ENCODE data around the gene MYCBPAP.

Gene MYCBPAP

GRCh38 chr17:50517504-50518383 lies 9.5 kb downstream of the MYCBPAP start:
- DNase-seq, result no peak

GRCh38 chr17:50518384-50519023 lies 10.3 kb downstream of the MYCBPAP start:
- no peak for DNase-seq

DNA sequence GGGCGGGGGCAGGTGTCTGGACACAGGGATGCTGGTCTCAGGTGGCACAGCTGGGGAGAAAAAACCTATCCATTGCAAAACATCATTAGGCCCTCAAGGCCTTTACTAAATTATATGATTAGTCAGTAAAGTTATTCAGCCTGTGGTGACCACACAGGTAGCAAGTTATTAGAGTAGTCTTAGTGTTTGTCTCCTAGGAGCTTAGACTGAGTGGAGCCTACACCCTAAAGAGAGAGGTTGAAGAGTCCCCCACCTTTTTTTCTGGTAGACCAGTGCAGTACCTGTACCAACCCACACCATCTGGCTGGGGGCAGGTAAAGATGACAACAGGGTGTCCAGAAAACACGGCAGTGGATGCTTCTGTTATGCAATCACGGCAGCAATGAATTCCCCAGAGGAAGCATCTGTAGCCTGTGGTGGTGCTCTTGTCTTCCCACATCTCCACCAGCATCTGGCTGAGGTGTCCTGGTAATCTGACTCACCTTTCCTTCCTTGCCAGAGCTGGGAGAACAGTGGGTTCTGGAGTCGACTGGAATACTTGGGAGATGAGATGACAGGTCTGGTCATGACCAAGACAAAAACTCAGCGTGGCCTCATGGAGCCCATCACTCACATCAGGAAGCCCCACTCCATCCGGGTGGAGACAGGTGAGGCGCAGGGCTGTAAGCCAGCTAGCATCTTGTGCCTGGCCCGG lies 11.0 kb downstream of the MYCBPAP start:
- no peak for DNase-seq

- no peak for DNase-seq
Measured at GRCh38 chr17:50520483-50520882, 12.2 kb downstream of the MYCBPAP start.

GRCh38 chr17:50521514-50521913 lies 13.3 kb downstream of the MYCBPAP start:
- no peak for DNase-seq

GRCh38 chr17:50522766-50523165 lies 14.5 kb downstream of the MYCBPAP start:
- no peak for DNase-seq

- no peak for DNase-seq
Measured at GRCh38 chr17:50523208-50523607, 15.0 kb downstream of the MYCBPAP start.

DNA sequence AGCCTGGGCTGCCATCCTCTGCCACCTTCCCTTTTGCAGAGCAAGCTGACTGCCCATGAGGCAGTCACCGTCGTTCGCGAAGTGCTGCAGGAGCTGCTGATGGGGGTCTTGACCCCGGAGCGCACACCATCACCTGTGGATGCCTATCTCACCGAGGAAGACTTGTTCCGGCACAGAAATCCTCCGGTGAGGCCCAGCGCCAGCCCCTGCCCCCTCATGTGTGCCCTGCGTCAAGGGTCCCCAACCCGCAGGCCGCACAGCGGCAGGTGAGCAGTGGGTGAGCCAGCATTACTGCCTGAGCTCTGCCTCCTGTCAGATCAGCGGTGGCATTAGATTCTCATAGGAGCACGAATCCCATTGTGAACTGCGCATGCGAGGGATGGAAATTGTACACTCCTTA lies 16.6 kb downstream of the MYCBPAP start:
- no peak for DNase-seq

GRCh38 chr17:50527155-50527762 lies 19.0 kb downstream of the MYCBPAP start:
- no peak for DNase-seq

DNA sequence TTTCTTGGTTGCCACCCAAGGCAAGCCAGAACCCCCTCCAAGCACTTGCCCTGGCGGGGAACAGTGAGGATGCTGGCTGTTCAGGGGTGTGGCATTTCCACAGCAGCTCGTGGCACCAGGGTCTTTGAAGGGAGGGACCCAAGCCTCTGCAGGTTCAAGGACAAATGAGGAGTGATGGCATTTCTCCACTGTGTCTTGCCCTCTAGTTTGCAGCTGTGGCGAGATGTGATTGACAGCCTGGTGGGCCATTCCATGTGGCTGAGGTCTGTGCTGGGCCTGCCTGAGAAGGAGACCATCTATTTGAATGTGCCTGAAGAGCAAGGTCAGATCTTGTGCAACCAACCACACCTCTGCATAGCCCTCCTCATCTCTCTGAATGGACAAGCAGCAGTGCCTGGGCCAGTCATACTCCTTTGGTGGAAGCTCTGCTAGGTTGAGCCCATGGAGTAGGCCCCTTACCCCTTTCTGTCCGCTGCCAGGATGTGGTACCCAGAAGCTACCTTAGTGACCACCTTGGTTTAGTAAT lies 19.8 kb downstream of the MYCBPAP start:
- DNase-seq, result no peak

- DNase-seq, result no peak
Measured at GRCh38 chr17:50529849-50530248, 21.6 kb downstream of the MYCBPAP start.

DNA sequence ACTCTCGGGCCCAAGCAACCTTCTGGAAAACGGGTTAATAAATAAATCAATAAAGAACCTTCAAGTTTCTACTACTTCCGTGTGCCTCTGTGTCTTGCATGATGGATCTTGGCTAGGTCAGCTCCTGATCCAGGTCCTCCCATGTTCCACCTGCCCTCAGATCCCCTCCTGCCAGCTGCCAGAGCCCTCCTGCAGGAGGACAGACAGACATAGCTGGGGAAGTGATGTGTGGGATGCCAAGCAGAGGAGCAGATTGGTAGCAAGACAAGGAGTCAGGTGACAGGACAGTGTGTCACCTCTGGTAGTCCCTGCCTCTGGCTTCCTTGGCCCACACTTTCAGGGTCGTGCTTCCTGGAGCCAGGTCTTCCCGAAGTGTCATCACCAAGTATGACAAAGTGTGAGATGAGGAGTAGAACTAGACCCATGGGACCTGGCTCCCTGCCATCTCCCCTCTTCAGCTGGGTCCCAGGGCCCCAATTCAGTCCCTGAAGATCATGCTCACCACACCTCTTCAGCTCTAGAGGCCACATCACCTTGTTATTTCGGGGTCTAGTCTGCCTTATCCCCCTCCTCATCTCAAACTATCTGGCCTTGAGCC lies 23.3 kb downstream of the MYCBPAP start:
- DNase-seq, result no peak

DNA sequence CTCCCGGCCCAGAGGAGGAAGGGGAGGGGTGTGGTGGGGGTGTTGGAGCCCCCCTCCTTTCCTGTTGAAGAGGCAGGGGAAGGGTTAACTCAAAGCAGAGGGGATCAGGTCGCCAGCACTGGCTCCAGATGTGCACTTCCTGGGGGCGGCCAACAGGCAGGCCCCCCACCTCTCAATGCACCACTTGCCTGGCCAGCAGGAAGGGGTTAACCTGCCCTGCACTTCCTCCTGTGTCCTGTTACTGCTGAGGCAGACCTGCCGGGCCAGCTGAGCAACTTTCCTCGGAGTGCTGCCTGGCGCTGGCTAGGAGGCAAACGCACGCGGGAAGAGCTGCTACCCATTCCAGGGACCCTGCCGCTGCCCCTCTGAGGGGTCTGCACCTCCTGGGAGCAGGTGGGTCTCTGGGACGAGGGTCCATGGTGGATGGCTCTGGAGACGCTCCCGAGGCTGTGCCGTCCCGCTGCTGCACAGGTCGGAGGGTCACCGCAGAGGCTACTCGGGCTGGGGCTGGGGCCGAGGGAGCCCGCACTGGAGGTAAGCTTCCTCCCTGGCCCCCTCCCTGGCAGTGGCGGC lies 24.3 kb downstream of the MYCBPAP start, which contains the start of gene EPN3:
TSS of gene EPN3 (plus strand) at position 284 of the 573 bp plus-strand sequence. CDS start 3,822 bp downstream, outside the sequence.
- no peak for DNase-seq

DNA sequence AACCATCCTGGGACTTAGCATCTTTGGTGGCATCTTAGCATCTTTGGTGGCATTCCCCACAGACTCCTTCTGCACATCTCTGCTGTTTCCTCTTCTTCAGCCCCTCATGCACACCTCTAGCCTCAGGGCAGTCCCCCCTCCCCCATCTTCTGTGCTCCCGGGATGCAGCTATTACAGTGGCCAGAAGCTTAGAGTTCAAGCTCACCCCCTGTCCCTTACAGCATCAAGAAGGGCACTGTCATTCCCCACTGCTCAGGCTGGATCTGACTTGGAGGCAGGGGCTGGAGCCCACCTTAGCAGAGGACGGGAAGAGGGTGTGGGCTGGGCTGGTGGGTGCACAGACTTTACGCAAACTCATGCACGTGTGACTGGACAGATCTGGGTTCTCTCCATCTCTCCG lies 24.9 kb downstream of the MYCBPAP start:
- DNase-seq, result no peak

DNA sequence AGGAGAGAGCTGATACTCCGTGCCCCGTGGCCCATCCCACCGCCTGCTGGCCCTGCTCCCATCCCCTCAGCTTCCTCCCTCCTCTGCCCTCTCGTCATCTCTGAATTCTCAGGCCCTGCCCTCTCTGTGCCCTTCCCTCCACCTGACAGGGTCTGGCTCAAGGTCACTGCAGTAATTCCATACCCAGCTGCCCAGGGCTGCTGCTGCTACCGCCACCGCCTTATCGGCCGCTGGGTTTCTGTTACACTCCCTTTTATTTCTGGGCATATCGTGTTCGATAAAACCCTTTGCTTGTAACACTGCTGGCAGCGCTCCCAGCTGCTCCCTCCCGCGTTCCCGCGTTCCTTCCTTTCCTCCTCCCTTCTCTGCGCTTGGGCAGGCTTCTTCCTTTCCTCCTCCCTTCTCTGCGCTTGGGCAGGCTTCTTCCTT lies 25.5 kb downstream of the MYCBPAP start:
- peak; percentile 37 for DNase-seq

GRCh38 chr17:50534222-50534978 lies 26.2 kb downstream of the MYCBPAP start:
- no peak for DNase-seq

DNA sequence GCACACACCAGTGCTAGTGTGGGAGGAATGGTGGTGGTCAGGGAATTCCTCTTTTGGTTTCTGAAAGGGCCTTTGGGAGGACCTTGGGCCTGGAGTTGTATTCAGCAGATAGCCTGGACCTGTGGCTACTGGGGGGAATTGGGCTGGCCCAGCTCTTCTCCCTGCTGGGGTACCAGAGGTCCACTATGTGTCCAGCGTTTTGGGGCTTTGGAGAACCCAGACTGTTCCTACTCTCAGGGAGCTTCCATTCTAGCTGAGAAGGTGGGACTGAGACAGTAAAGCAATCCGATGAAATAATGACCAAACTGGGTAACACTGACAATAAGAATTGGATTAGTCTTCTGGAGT lies 26.7 kb downstream of the MYCBPAP start:
- no peak for DNase-seq

DNA sequence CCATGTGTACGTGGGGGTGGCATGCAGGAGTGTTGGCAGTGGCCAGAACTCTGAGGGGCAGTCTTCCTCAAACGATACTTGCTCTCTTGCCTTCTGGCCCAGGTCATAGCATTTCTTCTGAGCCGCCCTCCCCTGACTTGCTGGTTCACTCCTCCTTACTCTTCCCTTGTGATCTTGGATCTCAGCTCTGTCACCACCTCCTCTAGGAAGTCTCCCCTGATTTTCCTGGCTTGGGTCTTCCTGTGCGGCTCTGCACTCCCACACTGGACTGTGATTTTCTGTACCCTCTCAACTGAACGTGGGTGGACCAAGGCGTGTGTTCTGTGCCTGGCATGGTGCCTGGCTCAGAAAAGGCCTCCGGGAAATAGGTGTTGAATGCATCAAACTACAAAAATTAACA lies 27.2 kb downstream of the MYCBPAP start:
- DNase-seq, result no peak

DNA sequence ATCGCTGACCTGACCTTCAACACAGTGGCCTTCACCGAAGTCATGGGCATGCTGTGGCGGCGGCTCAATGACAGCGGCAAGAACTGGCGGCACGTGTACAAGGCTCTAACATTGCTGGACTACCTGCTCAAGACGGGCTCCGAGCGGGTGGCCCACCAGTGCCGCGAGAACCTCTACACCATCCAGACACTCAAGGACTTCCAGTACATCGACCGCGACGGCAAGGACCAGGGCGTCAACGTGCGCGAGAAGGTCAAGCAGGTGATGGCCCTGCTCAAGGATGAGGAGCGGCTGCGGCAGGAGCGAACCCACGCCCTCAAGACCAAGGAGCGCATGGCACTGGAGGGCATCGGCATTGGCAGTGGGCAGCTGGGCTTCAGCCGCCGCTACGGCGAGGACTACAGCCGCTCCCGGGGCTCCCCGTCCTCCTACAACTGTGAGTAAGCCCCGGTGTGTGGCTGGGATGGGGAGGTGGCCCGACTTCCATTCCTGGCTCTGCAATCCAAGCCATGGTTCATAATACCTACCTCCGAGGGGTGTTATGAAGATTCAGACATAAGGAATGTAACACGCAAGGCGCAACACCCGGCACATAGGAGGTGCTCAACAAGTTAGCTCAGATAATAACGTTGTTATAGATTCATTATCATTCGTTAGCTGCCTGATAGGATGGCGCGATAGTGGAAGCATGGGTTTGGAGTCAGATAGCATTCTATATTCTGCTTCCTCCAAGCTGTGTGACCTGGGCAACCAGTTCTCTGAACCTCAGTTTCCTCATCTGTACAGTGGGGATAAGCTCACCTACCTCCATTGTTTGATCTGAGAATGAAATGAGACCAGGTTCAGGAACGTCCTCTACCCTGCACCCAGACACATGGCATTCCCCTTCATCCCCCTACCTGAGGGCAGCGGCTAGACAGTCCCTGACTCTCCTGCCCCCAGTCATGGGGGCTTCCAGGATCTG lies 28.7 kb downstream of the MYCBPAP start:
- no peak for DNase-seq

Measured in EL (cell line).